Thyroid gland (tissue), 4 donors: Measurements from ENCODE around the gene PSMD14.

Experiments
- CTCF ChIP-seq, 6 experiments: fragments of 200-600 bp in 3 of 6; fragments of 450-650 bp in 3 of 6; sonication (generic) in 3 of 6; IDR thresholded peaks; one replicate each; pipeline ENCODE4 v1.5.1; 2016 to 2019; ENCODE audit warnings: antibody characterized with exemption in 6 of 6, mild to moderate bottlenecking in 2 of 6, inconsistent platforms in 1 of 6, moderate library complexity in 1 of 6
- POLR2A ChIP-seq, 2 donors: fragments of 450-650 bp; IDR thresholded peaks; one replicate each; pipeline ENCODE4 v1.6.1; 2017; ENCODE audit warnings: antibody characterized with exemption in 2 of 2, mild to moderate bottlenecking in 2 of 2, moderate library complexity in 1 of 2

DNA sequence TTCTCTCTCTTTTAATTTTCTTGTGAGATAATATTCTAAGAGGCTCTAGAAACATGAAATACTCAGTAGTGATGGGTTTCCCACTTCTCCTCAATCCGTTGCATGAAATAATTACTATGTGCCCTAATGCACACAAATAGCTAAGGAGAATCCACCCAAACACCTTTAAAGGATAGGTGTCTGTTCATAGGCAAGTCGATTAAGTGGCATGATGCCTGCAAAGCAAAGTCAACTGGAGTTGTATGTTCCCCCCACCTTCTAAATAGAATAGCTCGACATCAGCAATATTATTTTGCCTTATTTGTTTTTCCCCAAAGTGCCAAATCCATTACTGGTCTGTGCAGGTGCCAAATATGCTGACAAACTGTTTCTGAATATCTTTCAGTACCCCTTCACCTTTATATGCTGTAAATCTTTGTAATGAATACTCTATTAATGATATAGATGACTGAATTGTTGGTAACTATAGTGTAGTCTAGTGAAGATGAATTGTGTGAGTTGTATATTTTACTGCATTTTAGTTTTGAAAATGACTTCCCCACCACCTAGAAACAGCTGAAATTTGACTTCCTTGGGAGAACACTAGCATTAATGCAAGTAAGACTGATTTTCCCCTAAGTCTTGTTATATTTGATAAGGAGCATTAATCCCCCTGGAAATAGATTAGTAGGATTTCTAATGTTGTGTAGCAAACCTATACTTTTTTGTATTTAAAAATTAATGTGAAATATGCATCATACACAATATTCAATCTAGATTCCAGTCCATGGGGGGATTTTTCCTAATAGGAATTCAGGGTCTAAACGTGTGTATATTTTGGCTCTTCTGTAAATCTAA lies 116.9 kb downstream of the PSMD14 start:
- TF ChIP-seq CTCF (IDR thresholded peaks at IDR 0.05) (no peak), POLR2A (IDR thresholded peaks at IDR 0.05) (no peak)
